NCI-H2227 (cell line): ENCODE results near the gene EGFR.
A peak's percentile ranks its signal among the peaks of the same experiment; 100 is the strongest.

ENCODE experiments used
- DNase-seq: peaks from one replicate; lab custom pipeline; 2025; ENCODE audit not compliant: unreplicated experiment; lab: John Stamatoyannopoulos, UW

Gene EGFR

DNA sequence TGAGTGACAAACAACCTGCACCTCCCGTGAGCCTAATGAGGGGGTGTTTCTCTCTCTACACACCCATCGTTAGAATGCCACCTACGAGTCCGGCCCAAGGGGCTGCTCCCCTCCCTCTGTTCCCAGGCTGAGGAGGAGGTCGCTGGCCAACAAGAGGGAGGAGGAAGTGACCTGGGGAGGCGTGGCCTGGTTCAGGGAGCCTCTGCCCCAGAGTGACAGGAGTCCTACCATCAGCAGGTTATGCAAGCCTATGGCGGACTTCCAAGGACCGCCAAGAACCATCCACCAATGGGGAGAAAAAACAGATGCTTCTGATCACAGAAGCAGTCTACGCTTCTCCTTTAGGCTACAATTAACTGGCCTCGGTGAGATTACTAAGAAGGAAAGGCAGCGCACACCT lies 12.3 kb upstream of the EGFR start:
- no peak for DNase-seq

GRCh38 chr7:55013851-55014250 lies 5.0 kb upstream of the EGFR start:
- DNase-seq: no peak

DNA sequence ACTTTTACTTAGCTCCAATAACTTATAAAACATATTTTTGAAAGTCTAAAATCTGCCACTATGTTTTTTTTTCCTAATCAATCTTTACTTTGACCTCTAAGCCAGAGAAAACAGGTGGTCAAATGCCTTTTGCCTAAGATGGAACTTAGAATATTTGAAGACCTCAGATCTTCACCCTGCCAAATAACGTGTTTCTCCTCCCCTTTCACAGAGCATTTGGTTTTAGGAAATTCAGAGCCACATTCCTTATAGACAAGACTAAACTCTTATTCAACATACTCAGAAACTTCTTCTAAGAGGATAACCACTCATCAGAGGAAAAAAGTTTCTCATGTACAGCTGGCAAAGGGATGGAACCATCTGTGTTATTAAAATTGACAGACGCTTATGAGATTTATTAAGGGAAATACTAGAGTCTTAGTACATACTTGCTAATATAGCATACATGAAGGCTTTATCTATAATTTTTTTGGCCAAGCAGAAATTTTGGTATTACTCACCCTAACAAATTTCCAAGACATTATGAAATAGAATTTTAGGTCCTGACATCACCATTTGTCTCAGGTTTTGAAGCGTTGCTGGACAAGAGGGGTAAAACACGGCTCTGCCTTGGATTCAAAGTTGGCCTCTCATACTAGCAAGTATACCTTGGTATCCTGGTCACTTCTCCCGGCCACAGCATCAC lies 2.6 kb upstream of the EGFR start:
- DNase-seq: no peak

DNA sequence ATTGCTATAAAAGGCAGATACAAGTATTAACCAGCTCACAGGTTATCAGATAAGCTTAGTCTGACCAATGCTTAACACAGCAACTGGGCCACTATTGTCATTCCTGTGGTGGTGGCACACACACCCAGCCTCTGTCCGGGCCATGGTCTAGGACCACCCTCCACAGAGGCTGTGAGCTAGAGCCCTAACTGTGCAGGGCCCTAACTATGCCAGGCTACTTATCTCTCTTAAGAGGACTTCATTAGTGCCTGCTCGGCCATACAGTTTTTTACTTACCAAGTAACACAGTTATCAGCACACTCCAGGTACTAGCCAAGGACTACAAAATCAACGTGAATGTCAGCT lies 2.1 kb upstream of the EGFR start:
- DNase-seq: no peak

DNA sequence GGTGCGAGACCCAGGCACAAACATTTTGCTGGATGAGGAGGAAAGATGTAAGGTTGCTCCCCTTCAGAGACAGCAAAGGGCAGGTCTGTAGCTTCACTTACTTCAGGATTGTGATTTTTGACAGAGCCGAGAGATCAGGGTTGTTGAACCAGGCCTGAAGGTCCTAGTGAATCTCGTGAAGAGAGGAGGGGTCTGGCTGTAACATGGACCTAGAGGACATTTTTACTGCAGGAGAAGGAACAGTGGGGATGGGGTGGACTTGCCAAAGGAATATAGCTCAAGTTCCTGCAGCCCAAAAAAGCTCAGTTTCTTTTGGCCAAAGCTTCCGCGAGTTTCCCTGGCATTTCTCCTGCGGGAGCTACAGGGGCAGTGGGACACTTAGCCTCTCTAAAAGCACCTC lies 976 bp upstream of the EGFR start:
- no peak for DNase-seq

GRCh38 chr7:55019191-55019690 lies 424 bp downstream of the EGFR start:
- DNase-seq: peak; percentile 44

- no peak for DNase-seq
These were observed 1.1 kb downstream of the EGFR start for GRCh38 chr7:55019691-55020465.

DNA sequence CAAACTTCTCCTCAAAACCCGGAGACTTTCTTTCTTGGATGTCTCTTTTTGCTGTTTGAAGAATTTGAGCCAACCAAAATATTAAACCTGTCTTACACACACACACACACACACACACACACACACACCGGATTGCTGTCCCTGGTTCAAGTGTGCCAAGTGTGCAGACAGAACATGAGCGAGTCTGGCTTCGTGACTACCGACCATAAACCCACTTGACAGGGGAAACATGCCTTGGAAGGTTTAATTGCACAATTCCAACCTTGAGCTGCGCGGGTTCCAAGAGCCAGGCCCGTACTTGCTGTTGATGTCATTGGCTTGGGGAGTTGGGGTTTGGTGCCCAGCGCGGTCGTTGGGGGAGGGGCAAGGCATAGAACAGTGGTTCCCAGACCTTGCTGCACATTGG lies 1.7 kb downstream of the EGFR start:
- no peak for DNase-seq

GRCh38 chr7:55021053-55021452 lies 2.2 kb downstream of the EGFR start:
- no peak for DNase-seq

GRCh38 chr7:55022002-55022985 lies 3.5 kb downstream of the EGFR start:
- DNase-seq: no peak

DNA sequence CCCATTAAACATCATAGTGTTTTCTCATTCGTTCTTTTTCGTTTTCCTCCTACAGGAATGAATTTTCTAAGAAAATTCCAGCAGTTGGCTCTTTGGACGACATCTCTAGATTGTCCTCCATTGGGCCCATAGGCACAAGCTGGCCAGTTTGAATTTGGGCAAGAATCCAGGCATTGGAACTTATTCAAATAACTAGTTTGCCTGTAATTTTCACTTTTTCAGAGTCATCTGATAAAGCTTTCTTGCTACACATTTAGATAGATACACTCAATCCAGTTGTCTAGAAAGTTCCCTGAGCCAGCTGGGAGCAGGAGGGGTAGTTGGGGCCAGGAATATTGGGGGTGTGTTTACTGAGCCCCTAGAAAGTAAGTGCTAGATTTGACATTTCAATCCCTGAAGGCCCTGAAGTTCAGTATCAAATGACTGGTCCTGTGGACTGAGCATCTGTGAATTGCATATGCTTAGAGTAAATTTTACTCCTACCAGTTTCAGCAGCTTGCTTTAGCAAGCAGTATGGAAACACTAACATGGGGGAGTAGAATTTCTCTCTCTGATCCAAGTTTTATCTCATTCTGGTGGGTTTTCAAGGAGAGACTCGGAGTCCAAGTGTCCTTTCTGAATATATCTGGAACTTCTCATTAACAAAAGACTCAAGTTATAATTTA lies 5.2 kb downstream of the EGFR start:
- DNase-seq: no peak

- no peak for DNase-seq
These were observed 6.0 kb downstream of the EGFR start for GRCh38 chr7:55024776-55025175.

DNA sequence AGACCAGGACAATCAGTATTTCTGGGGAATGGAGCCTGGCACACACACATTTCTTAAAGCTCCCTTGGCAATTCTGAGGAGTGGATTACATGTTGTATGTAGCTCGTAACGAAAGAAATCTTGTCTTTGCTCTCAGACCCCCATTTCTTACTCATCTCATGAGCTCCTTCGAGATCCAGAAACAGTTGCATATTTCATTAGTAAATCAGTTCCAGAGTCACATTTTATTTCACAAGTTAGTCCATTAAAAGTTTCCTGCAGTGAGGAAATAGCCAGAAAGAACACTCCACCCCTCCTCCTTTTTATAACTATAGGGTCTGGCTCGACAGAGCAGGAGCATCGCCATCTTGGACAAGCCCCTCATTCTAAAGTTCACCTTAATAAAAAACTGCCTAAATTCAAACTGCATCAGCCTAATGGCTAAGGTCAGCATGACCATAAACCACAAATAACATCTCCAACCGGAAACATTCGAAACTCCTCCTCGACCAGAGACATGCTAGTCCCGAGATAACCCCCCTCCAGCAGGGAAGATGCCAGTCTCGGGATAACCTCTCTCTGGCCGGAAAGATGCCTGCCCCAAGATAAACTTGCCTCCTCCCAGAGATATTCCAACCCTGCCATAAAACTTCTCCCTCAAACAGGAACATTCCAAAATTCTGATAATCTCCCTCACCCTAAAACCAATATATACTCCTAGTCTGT lies 7.4 kb downstream of the EGFR start:
- no peak for DNase-seq

- no peak for DNase-seq
These were observed 8.2 kb downstream of the EGFR start for GRCh38 chr7:55026867-55027490.

DNA sequence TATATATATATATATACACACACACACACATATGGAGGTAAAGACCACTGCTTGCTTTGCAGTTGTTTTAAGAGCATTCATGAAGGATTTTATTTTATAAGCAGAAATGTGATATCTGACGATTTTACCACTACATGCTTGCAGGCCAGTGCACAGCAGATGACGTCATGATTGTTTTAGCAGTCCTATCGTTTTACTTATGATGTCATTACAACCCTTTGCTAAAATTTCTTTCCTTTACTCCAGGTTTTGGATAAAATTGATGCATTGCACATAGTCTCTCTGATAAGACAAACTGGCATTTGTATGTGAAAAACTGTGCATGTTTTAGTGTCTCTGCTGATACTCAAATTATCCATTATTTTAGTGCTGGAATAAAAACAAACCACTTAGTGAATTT lies 9.2 kb downstream of the EGFR start:
- no peak for DNase-seq

DNA sequence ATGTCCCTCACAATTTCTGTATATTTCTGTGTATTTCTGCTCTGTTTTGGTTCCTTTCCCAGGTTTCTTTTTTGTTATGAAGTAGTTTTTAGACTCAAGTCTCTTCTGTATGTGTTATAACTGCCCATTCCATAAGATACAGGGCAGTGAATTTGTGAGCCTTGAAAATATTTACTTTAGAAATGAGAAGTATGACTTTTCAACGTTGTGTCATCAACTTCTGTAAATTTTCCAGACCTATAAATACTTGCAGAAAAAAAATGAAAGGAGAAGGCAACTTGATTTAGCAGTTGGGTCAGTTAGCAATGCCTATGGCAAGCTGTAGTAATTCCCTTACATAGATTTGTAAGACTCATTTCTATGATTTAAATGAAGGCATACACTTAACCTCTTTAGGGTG lies 11.5 kb downstream of the EGFR start:
- DNase-seq: no peak

- DNase-seq: no peak
These were observed 12.3 kb downstream of the EGFR start for GRCh38 chr7:55031075-55031474.

DNA sequence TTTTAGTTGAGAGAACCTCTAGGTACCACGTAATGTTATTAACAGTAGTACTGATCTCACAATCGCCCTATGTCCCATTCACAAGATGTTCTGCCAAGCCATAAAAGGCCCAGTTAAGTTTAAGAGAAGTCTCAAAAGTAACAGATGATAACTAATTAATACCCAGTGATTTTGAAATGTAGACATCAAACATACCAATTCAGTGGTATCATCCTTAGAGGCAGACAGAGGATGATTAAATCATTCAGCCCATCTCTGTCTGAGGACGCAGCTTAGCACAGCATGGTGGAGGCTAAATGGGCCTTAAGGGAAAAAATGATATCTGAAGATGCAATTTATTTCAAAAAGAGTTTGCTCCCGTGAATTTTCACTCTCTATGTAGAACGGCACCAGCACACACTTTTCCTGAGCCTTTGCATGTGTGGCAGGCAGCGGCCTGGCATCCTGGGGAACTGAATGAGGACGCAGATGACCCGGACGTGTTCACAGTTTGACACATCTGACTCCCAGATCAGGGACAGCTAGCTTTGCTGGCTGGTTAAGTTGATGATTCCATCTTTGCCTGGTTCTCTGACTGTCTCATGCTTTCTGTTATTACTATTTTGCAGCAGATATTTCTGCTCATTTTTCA lies 13.4 kb downstream of the EGFR start:
- DNase-seq: no peak

- DNase-seq: no peak
These were observed 14.5 kb downstream of the EGFR start for GRCh38 chr7:55033236-55033846.
